CD4-positive, alpha-beta T cell (primary cell): ENCODE results near the gene B4GALT5. TPM values are rescaled to one million over a fixed set of nuclear protein-coding genes. Genes with fewer than 3 reads are reported as not detected.

Experiments
- ATAC-seq: fragments of 200-7000 bp; cut with Tn5 transposase; one replicate; pipeline ENCODE4 v1.10.0; 2022; ENCODE audit warnings: mild to moderate bottlenecking; ENCODE audit not compliant: poor library complexity
- CTCF ChIA-PET: fragments of 350-600 bp; sonication (Branson Sonifier 250); formaldehyde crosslinking; loops from one replicate; lab custom pipeline; 2021; ENCODE audit warnings: antibody characterized with exemption, inconsistent platforms; lab: Charles Lee
- POLR2A ChIA-PET: fragments of 350-600 bp; sonication (Branson Sonifier 250); formaldehyde crosslinking; loops from one replicate; lab custom pipeline; 2021; ENCODE audit warnings: antibody characterized with exemption, inconsistent platforms; lab: Charles Lee
- DNase-seq, 14 experiments: peaks; one replicate each; pipeline ENCODE4 v3.0.0-alpha.2; 2013 to 2020; ENCODE audit warnings: mixed read lengths in 2 of 14
- H3K27ac ChIP-seq, 2 donors: one replicate each; pipeline versions ENCODE4 v1.5.1 to v1.7.0; 2013; ENCODE audit warnings: low read length in 2 of 2, low read depth in 1 of 2, mild to moderate bottlenecking in 1 of 2
- H3K27me3 ChIP-seq, 2 experiments: 1 replicate in 1 of 2; 2 replicates in 1 of 2; pipeline versions ENCODE4 v1.6.1 to v1.7.0; 2013; ENCODE audit warnings: low read length in 2 of 2, control low read depth in 1 of 2, mild to moderate bottlenecking in 1 of 2, moderate library complexity in 1 of 2; ENCODE audit not compliant: insufficient read depth in 2 of 2, control insufficient read depth in 1 of 2
- H3K36me3 ChIP-seq: one replicate; pipeline ENCODE4 v1.6.1; 2013; ENCODE audit warnings: low read length, control low read depth; ENCODE audit not compliant: insufficient read depth
- H3K4me1 ChIP-seq: one replicate; pipeline ENCODE4 v1.6.1; 2013; ENCODE audit warnings: low read length, control low read depth; ENCODE audit not compliant: insufficient read depth
- H3K4me3 ChIP-seq: one replicate; pipeline ENCODE4 v1.5.1; 2013; ENCODE audit warnings: mild to moderate bottlenecking, low read length, moderate library complexity
- H3K9me3 ChIP-seq, 2 experiments: 1 replicate in 1 of 2; 2 replicates in 1 of 2; pipeline versions ENCODE4 v1.6.1 to v1.7.0; 2013; ENCODE audit warnings: low read length in 2 of 2, mild to moderate bottlenecking in 2 of 2, control low read depth in 1 of 2, moderate library complexity in 1 of 2; ENCODE audit not compliant: control insufficient read depth in 1 of 2, insufficient read depth in 1 of 2
- H3K27ac Mint-ChIP-seq: one replicate; pipeline ENCODE4 v1.8.0; 2020; ENCODE audit warnings: mixed read lengths
- H3K27me3 Mint-ChIP-seq: one replicate; pipeline ENCODE4 v1.8.0; 2021; ENCODE audit warnings: mixed read lengths
- H3K36me3 Mint-ChIP-seq: one replicate; pipeline ENCODE4 v1.8.0; 2021; ENCODE audit warnings: low read depth, mixed read lengths
- H3K4me1 Mint-ChIP-seq: one replicate; pipeline ENCODE4 v1.8.0; 2021; ENCODE audit warnings: low read depth, mixed read lengths
- H3K4me3 Mint-ChIP-seq: one replicate; pipeline ENCODE4 v1.8.0; 2020; ENCODE audit warnings: mild to moderate bottlenecking, mixed read lengths
- H3K9me3 Mint-ChIP-seq: one replicate; pipeline ENCODE4 v1.8.0; 2020; ENCODE audit warnings: mixed read lengths
- intact Hi-C, 2 experiments: fragments of 100-400 bp; cut with DNase I in 1 of 2; cut with micrococcal nuclease in 1 of 2; formaldehyde crosslinking; loops; one replicate each; pipeline versions ENCODE4 v1.15.1 to v1.9.0; 2023 to 2025; cut with DNase I, micrococcal nuclease
- total RNA-seq, 174 experiments: library from RNA in 2 of 174; stranded (reverse) in 2 of 174; gene quantifications; one replicate each; pipeline ENCODE4 v1.2.3 and lab custom pipeline; 2021 to 2026
- TF ChIP-seq, protein P1 (sequence below): fragments of 200-600 bp; IDR thresholded peaks from one replicate; pipeline ENCODE4 v1.8.0; 2022; ENCODE audit warnings: antibody characterized with exemption, mild to moderate bottlenecking

The B4GALT5 gene
- total RNA-seq, 2 experiments from 2014 or later, result 3.1 to 3.2 TPM

DNA sequence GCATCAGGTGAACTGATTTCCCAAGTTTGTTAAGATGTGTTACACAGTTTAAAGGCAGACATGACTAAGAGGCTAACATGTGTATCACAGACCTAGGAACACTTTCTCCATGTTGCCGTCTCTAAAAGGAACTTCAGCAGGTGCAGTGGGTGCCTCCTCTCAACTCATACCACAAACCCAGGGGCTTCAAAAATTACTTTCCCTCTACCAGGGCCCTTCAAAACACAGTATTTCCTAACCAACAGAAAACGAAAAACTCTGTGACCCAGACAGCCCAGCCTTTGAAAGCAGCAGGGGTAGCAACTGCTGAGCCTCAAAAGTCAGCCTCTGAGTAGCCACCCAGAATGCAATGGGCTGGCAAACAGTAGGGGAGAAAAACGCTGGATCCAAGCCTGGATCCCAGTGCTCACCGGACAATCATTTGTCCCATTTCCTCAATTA, 28.5 kb downstream of the B4GALT5 start:
- Histone ChIP-seq H3K4me3 (no peak overlapping the region), H3K36me3 (no peaks in the 10 kb centered on the region), H3K27me3 (no peaks in the 10 kb centered on the region), H3K9me3 (no peaks in the 10 kb centered on the region), H3K4me1 (peaks cover 2% of the 10 kb centered on the region), H3K27ac (no peak overlapping the region)
- Mint-ChIP-seq H3K27ac (no peak overlapping the region), H3K4me3 (no peak overlapping the region), H3K27me3 (no peaks in the 10 kb centered on the region), H3K4me1 (peaks cover 13% of the 10 kb centered on the region), H3K36me3 (no peaks in the 10 kb centered on the region), H3K9me3 (no peaks in the 10 kb centered on the region)
- ATAC-seq (no peak), DNase-seq (no peak)
- POLR2A ChIA-PET, result no interaction called here
- intact Hi-C loops, result no loop called here
- TF ChIP-seq, protein P1, sequence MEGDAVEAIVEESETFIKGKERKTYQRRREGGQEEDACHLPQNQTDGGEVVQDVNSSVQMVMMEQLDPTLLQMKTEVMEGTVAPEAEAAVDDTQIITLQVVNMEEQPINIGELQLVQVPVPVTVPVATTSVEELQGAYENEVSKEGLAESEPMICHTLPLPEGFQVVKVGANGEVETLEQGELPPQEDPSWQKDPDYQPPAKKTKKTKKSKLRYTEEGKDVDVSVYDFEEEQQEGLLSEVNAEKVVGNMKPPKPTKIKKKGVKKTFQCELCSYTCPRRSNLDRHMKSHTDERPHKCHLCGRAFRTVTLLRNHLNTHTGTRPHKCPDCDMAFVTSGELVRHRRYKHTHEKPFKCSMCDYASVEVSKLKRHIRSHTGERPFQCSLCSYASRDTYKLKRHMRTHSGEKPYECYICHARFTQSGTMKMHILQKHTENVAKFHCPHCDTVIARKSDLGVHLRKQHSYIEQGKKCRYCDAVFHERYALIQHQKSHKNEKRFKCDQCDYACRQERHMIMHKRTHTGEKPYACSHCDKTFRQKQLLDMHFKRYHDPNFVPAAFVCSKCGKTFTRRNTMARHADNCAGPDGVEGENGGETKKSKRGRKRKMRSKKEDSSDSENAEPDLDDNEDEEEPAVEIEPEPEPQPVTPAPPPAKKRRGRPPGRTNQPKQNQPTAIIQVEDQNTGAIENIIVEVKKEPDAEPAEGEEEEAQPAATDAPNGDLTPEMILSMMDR, result no peak
- CTCF ChIA-PET, result no interaction called here

DNA sequence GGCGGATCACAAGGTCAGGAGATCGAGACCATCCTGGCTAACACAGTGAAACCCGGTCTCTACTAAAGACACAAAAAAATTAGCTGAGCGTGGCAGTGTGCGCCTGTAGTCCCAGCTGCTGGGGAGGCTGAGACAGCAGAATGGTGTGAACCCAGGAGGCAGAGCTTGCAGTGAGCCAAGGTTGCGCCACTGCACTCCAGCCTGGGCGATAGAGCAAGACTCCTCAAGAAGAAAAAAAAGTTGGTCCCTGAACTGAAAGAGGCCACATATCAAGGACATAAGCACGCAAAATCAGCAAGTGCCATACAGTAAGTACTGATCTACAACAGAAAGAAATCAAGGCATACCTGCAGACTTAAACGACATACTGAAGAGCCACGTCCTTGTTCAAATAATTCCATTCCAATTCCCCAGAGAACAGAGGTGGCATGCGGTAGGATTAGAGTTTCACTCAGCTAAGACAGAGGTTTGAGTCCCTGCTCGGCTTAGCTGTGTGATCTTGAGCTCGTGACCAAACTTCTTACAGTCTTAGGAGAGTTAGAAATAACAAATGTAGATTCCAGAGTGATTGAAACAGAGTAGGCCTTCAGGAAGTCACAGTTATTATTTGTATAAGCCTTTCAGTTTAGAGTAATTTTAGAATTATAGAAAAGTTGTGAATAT, 29.2 kb downstream of the B4GALT5 start:
- H3K27me3 ChIP-seq, result no peaks in the 10 kb centered on the region
- H3K36me3 ChIP-seq, result no peaks in the 10 kb centered on the region
- DNase-seq, result no peak
- no peak for ATAC-seq
- no peak overlapping the region for H3K27ac ChIP-seq
- intact Hi-C loops, result no loop called here
- TF ChIP-seq, protein P1, result no peak
- peaks cover 13% of the 10 kb centered on the region for H3K4me1 Mint-ChIP-seq
- H3K4me1 ChIP-seq, result peaks cover 4% of the 10 kb centered on the region
- H3K9me3 Mint-ChIP-seq, result no peaks in the 10 kb centered on the region
- ChIA-PET POLR2A (no interaction called here), CTCF (no interaction called here)
- no peaks in the 10 kb centered on the region for H3K36me3 Mint-ChIP-seq
- no peak overlapping the region for H3K4me3 ChIP-seq
- H3K9me3 ChIP-seq, result no peaks in the 10 kb centered on the region
- no peak overlapping the region for H3K4me3 Mint-ChIP-seq
- H3K27me3 Mint-ChIP-seq, result no peaks in the 10 kb centered on the region
- no peak overlapping the region for H3K27ac Mint-ChIP-seq

DNA sequence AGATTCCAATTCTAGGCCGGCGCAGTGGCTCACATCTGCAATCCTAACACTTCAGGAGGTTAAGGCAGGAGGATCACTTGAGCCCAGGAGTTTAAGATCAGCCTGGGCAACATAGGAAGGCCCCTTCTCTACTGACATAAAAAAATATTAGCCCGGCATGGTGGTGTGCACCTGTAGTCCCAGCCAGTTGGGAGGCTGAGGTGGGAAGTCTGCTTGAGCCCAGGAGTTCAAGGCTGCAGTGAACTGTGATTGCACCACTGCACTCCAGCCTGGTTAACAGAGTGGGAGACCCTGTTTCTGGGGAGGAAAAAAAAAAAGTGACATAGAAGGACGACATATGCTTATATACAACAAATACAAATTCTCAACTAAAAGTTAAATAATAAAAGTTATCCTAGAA, 30.9 kb downstream of the B4GALT5 start:
- Histone ChIP-seq H3K4me3 (no peak overlapping the region), H3K36me3 (no peaks in the 10 kb centered on the region), H3K9me3 (no peaks in the 10 kb centered on the region), H3K27ac (no peak overlapping the region), H3K27me3 (no peaks in the 10 kb centered on the region), H3K4me1 (peaks cover 16% of the 10 kb centered on the region)
- intact Hi-C loops, result no loop called here
- POLR2A ChIA-PET, result interaction anchor here (0.7 kb wide), 1 partner anchor 24 kb away, joined by 3 read pairs; no protein-coding TSS in a partner anchor
- TF ChIP-seq, protein P1, result no peak
- Mint-ChIP-seq H3K4me1 (peaks cover 19% of the 10 kb centered on the region), H3K4me3 (no peak overlapping the region), H3K27me3 (no peaks in the 10 kb centered on the region), H3K36me3 (no peaks in the 10 kb centered on the region), H3K9me3 (no peaks in the 10 kb centered on the region), H3K27ac (no peak overlapping the region)
- CTCF ChIA-PET, result interaction anchor here (0.7 kb wide), 1 partner anchor 20 kb away, joined by 3 read pairs; no protein-coding TSS in a partner anchor
- ATAC-seq, result no peak
- DNase-seq, result no peak
